Mesenchymal stem cell (in vitro differentiated cells and primary cell): ENCODE results near the gene RFX3.

ENCODE experiments used
- DNase-seq: peaks from one replicate; pipeline ENCODE4 v3.0.0-alpha.2; 2013
- H2AFZ ChIP-seq: one replicate; pipeline ENCODE4 v1.6.1; 2013; ENCODE audit warnings: low read depth, mild to moderate bottlenecking, control low read depth, inconsistent platforms, low read length, moderate library complexity
- H2AK5ac ChIP-seq: 2 replicates; pipeline ENCODE4 v1.6.1; 2013; ENCODE audit warnings: low read length, moderate library complexity, mild to moderate bottlenecking, inconsistent platforms; ENCODE audit not compliant: severe bottlenecking
- H2BK120ac ChIP-seq: one replicate; pipeline ENCODE4 v1.6.1; 2013; ENCODE audit warnings: low read depth, mild to moderate bottlenecking, inconsistent platforms, low read length, moderate library complexity
- H2BK12ac ChIP-seq, 2 experiments: one replicate each; pipeline ENCODE4 v1.6.1; 2013; ENCODE audit warnings: inconsistent platforms in 2 of 2, low read length in 2 of 2, mild to moderate bottlenecking in 2 of 2, moderate library complexity in 2 of 2, control low read depth in 1 of 2
- H2BK15ac ChIP-seq: one replicate; pipeline ENCODE4 v1.6.1; 2013; ENCODE audit warnings: mild to moderate bottlenecking, low read depth, inconsistent platforms; ENCODE audit not compliant: poor library complexity, severe bottlenecking
- H2BK5ac ChIP-seq: 2 replicates; pipeline ENCODE4 v1.6.1; 2013; ENCODE audit warnings: low read depth, mild to moderate bottlenecking, low read length, control low read depth, inconsistent platforms; ENCODE audit not compliant: poor library complexity, severe bottlenecking
- H3K14ac ChIP-seq, 2 experiments: one replicate each; pipeline ENCODE4 v1.6.1; 2013; ENCODE audit warnings: inconsistent platforms in 2 of 2, low read length in 2 of 2, control low read depth in 1 of 2, mild to moderate bottlenecking in 1 of 2, moderate library complexity in 1 of 2
- H3K18ac ChIP-seq, 2 experiments: one replicate each; pipeline ENCODE4 v1.6.1; 2013; ENCODE audit warnings: inconsistent platforms in 2 of 2, low read length in 2 of 2, control low read depth in 1 of 2, low read depth in 1 of 2, mild to moderate bottlenecking in 1 of 2
- H3K23ac ChIP-seq, 2 experiments: one replicate each; pipeline ENCODE4 v1.6.1; 2013; ENCODE audit warnings: inconsistent platforms in 2 of 2, low read length in 2 of 2, mild to moderate bottlenecking in 2 of 2, moderate library complexity in 2 of 2, control low read depth in 1 of 2
- H3K27ac ChIP-seq: 2 replicates; pipeline ENCODE4 v1.5.1; 2013; ENCODE audit warnings: mild to moderate bottlenecking, moderate library complexity, low read length, control low read depth, inconsistent platforms; ENCODE audit not compliant: poor library complexity, severe bottlenecking
- H3K27me3 ChIP-seq, 2 experiments: 2 replicates each; pipeline versions ENCODE4 v1.6.1 to v1.7.0; 2013; ENCODE audit warnings: low read length in 2 of 2, mild to moderate bottlenecking in 2 of 2, moderate library complexity in 2 of 2, control low read depth in 1 of 2, inconsistent platforms in 1 of 2; ENCODE audit not compliant: control insufficient read depth in 1 of 2, insufficient read depth in 1 of 2
- H3K36me3 ChIP-seq, 2 experiments: 2 replicates each; pipeline versions ENCODE4 v1.6.1 to v1.7.0; 2013; ENCODE audit warnings: low read length in 2 of 2, control low read depth in 1 of 2, inconsistent platforms in 1 of 2, low read depth in 1 of 2, mild to moderate bottlenecking in 1 of 2; ENCODE audit not compliant: insufficient read depth in 2 of 2, control insufficient read depth in 1 of 2
- H3K4ac ChIP-seq, 2 experiments: one replicate each; pipeline ENCODE4 v1.6.1; 2013; ENCODE audit warnings: inconsistent platforms in 2 of 2, low read length in 2 of 2, mild to moderate bottlenecking in 2 of 2, moderate library complexity in 2 of 2, control low read depth in 1 of 2, low read depth in 1 of 2
- H3K4me1 ChIP-seq: 2 replicates; pipeline ENCODE4 v1.6.1; 2013; ENCODE audit warnings: low read depth, low read length, control low read depth; ENCODE audit not compliant: control insufficient read depth, insufficient read depth
- H3K4me2 ChIP-seq: 2 replicates; pipeline ENCODE4 v1.6.1; 2013; ENCODE audit warnings: low read length, mild to moderate bottlenecking, inconsistent platforms; ENCODE audit not compliant: poor library complexity, severe bottlenecking
- H3K4me3 ChIP-seq, 2 experiments: 2 replicates each; pipeline versions ENCODE4 v1.5.1 to v1.7.0; 2013; ENCODE audit warnings: low read length in 2 of 2, mild to moderate bottlenecking in 2 of 2, control low read depth in 1 of 2, low read depth in 1 of 2; ENCODE audit not compliant: insufficient read depth in 1 of 2
- H3K79me1 ChIP-seq: replicated peaks from 2 replicates; pipeline ENCODE4 v1.6.1; 2013; ENCODE audit warnings: mild to moderate bottlenecking, control low read depth, low read length, inconsistent platforms; ENCODE audit not compliant: poor library complexity, severe bottlenecking
- H3K9ac ChIP-seq: 2 replicates; pipeline ENCODE4 v1.7.0; 2013; ENCODE audit warnings: mild to moderate bottlenecking, low read length, moderate library complexity
- H3K9me3 ChIP-seq: 2 replicates; pipeline ENCODE4 v1.7.0; 2013; ENCODE audit warnings: mild to moderate bottlenecking, low read length; ENCODE audit not compliant: control insufficient read depth
- H4K8ac ChIP-seq: one replicate; pipeline ENCODE4 v1.6.1; 2013; ENCODE audit warnings: inconsistent platforms, mild to moderate bottlenecking, low read length, moderate library complexity
- H4K91ac ChIP-seq: one replicate; pipeline ENCODE4 v1.6.1; 2013; ENCODE audit warnings: mild to moderate bottlenecking, low read length, inconsistent platforms
- WGBS: methylation state at CpG from one replicate; pipeline ENCODE4 v1.1.7; 2013; ENCODE audit warnings: mixed read lengths; 5-methylcytosine and 5-hydroxymethylcytosine counted together

The RFX3 gene

GRCh38 chr9:3244963-3245653 is 280.7 kb downstream of the RFX3 start:
- no peak overlapping the region for H2BK12ac ChIP-seq
- no peak overlapping the region for H2AFZ ChIP-seq
- no peaks in the 10 kb centered on the region for H3K9me3 ChIP-seq
- H3K79me1 ChIP-seq, result no peaks in the 10 kb centered on the region
- no peak overlapping the region for H4K8ac ChIP-seq
- no peak overlapping the region for H3K27ac ChIP-seq
- peak; percentile 61 for DNase-seq
- peaks cover 0 to 6% of the 10 kb centered on the region in 2 experiments for H3K36me3 ChIP-seq
- H3K4me1 ChIP-seq, result no peaks in the 10 kb centered on the region
- no peak overlapping the region for H3K14ac ChIP-seq
- H3K27me3 ChIP-seq, result no peaks in the 10 kb centered on the region
- H2BK15ac ChIP-seq, result no peak overlapping the region
- no peak overlapping the region for H3K18ac ChIP-seq
- no peak overlapping the region for H3K4ac ChIP-seq
- WGBS, result 72% methylated on average over 1 of the region's 5 CpGs
- no peak overlapping the region for H3K4me2 ChIP-seq
- H3K23ac ChIP-seq, result no peak overlapping the region
- H2BK5ac ChIP-seq, result no peak overlapping the region
- H4K91ac ChIP-seq, result no peak overlapping the region
- H2BK120ac ChIP-seq, result no peak overlapping the region
- no peak overlapping the region for H3K4me3 ChIP-seq
- H2AK5ac ChIP-seq, result no peak overlapping the region
- H3K9ac ChIP-seq, result no peak overlapping the region

GRCh38 chr9:3243683-3244082 is 282.1 kb downstream of the RFX3 start:
- Histone ChIP-seq H2BK15ac (no peak overlapping the region), H3K23ac (no peak overlapping the region), H3K9me3 (no peaks in the 10 kb centered on the region), H2BK5ac (no peak overlapping the region), H2BK12ac (no peak overlapping the region), H3K79me1 (no peaks in the 10 kb centered on the region), H3K9ac (no peak overlapping the region), H3K18ac (no peak overlapping the region), H4K91ac (no peak overlapping the region), H3K27me3 (no peaks in the 10 kb centered on the region), H2BK120ac (no peak overlapping the region), H3K36me3 (peaks cover 0 to 6% of the 10 kb centered on the region in 2 experiments), H3K4me3 (no peak overlapping the region), H3K4ac (no peak overlapping the region), H2AFZ (no peak overlapping the region), H3K4me2 (no peak overlapping the region), H4K8ac (no peak overlapping the region), H2AK5ac (no peak overlapping the region), H3K4me1 (no peaks in the 10 kb centered on the region), H3K14ac (no peak overlapping the region), H3K27ac (no peak overlapping the region)
- DNase-seq, result no peak
- WGBS, result 97% methylated on average over 3 of the region's 4 CpGs

DNA sequence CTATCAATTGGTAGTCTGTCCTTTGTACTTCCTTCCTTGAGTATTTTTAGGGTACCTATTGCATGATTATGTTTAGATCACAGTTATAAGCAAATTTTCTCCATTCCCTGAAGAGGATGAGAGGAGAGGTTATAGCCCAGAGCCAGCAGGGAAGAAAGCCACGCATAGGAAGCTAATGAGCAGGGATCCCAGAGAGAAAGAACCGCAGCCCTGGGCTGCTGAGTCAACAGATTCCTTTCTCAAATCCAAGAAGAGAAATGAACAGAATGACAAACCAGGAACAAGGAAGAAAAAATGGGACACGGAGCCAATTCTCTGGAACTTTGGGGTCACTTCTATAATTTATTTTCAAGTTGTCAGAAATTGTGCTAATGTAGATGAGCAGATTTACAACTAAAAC is 284.5 kb downstream of the RFX3 start:
- WGBS, result 25% methylated on average over 2 of the region's 3 CpGs
- peaks cover 2 to 4% of the 10 kb centered on the region in 2 experiments for H3K36me3 ChIP-seq
- H3K27me3 ChIP-seq, result no peaks in the 10 kb centered on the region
- no peak overlapping the region for H3K9ac ChIP-seq
- no peak overlapping the region for H3K27ac ChIP-seq
- H3K79me1 ChIP-seq, result no peaks in the 10 kb centered on the region
- no peak overlapping the region for H2BK120ac ChIP-seq
- no peak overlapping the region for H3K4ac ChIP-seq
- no peak overlapping the region for H2AFZ ChIP-seq
- no peak overlapping the region for H3K4me3 ChIP-seq
- no peak overlapping the region for H2AK5ac ChIP-seq
- no peak overlapping the region for H4K8ac ChIP-seq
- H3K4me2 ChIP-seq, result no peak overlapping the region
- H2BK15ac ChIP-seq, result no peak overlapping the region
- no peak overlapping the region for H2BK5ac ChIP-seq
- H3K14ac ChIP-seq, result no peak overlapping the region
- H3K18ac ChIP-seq, result no peak overlapping the region
- peaks cover 2% of the 10 kb centered on the region for H3K4me1 ChIP-seq
- H4K91ac ChIP-seq, result no peak overlapping the region
- DNase-seq, result peak; percentile 46
- H2BK12ac ChIP-seq, result no peak overlapping the region
- no peaks in the 10 kb centered on the region for H3K9me3 ChIP-seq
- H3K23ac ChIP-seq, result no peak overlapping the region

DNA sequence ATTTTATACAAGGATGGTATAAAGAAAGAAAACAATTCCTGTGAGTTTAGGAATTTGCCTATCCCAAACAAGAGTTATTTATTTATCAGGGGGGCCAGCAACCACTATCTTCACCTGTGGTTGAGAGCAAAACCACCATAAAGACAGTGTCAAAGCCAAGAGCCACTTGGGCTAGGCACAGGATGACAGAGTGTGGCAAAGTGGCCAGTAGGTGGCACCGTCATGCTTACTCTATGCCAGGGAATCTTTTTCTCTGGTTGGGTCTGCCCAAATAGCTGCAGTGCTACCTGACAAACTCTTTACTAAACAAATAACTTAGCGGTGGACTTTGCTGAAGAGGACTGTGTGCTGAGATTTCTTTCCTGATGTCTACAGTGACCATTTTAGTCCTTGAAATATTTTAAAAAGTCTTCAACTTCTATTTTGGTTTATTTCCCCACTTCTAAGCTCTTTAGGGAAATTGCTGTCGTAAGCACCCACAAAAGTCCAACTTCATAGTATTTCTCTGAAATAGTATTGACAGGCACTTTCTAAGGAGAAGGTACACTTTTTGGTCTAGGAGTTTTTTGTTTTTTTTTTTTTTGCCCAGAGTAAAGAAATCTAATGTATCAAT is 285.0 kb downstream of the RFX3 start:
- Histone ChIP-seq H3K36me3 (peaks cover 0 to 2% of the 10 kb centered on the region in 2 experiments), H3K79me1 (no peaks in the 10 kb centered on the region), H3K9ac (no peak overlapping the region), H3K27ac (no peak overlapping the region), H3K9me3 (no peaks in the 10 kb centered on the region), H3K4me3 (no peak overlapping the region), H3K4ac (no peak overlapping the region), H3K14ac (no peak overlapping the region), H2AK5ac (no peak overlapping the region), H4K8ac (no peak overlapping the region), H3K27me3 (no peaks in the 10 kb centered on the region), H3K4me1 (peaks cover 2% of the 10 kb centered on the region), H2BK15ac (no peak overlapping the region), H3K23ac (no peak overlapping the region), H2BK120ac (no peak overlapping the region), H2BK5ac (no peak overlapping the region), H2BK12ac (no peak overlapping the region), H2AFZ (no peak overlapping the region), H3K18ac (no peak overlapping the region), H3K4me2 (no peak overlapping the region), H4K91ac (no peak overlapping the region)
- 0% methylated on average over 1 of the region's 3 CpGs for WGBS
- DNase-seq, result peak; percentile 66
